ENCODE measurements around the gene MAPK8. TPM values are rescaled to one million over a fixed set of nuclear protein-coding genes. Genes with fewer than 3 reads are reported as not detected.

The MAPK8 gene
- total and polyA plus RNA-seq, 4 donors: 9.1 to 142 (median 24.2) TPM

GRCh38 chr10:48363617-48364355 lies 57.3 kb downstream of the MAPK8 start:
- no peak overlapping the region for H3K4me3 ChIP-seq
- peaks cover under 1 to 40% (median 12%) of the 10 kb centered on the region in 5 donors for H3K4me1 ChIP-seq (ENCODE audit: control insufficient read depth in 5 of 5, insufficient read depth in 5 of 5, low read length in 5 of 5)
- no peaks in the 10 kb centered on the region for H3K9me3 ChIP-seq (ENCODE audit: control insufficient read depth in 4 of 4, insufficient read depth in 3 of 4, low read length in 3 of 4)
- H3K27me3 ChIP-seq (ENCODE audit: control insufficient read depth in 3 of 3, insufficient read depth in 3 of 3, low read length in 2 of 3): no peaks in the 10 kb centered on the region
- H3K9ac ChIP-seq (ENCODE audit: insufficient read depth in 1 of 2, low read length in 2 of 2): peak overlapping the region in 1 of 2 donors; percentile 26
- ATAC-seq (ENCODE audit: insufficient read depth, low FRiP score) (no peak), DNase-seq (peak; percentile 59 to 92 (median 88))
- no peaks in the 10 kb centered on the region for H3K36me3 ChIP-seq (ENCODE audit: control insufficient read depth in 4 of 4, insufficient read depth in 4 of 4, low read length in 4 of 4)
- 25 to 37% methylated on average over 5 of the region's 5 CpGs for WGBS, 2 donors
- no peak overlapping the region for H3K27ac ChIP-seq (ENCODE audit: low read depth in 1 of 2, low read length in 1 of 2)
- TF ChIP-seq, protein P1, sequence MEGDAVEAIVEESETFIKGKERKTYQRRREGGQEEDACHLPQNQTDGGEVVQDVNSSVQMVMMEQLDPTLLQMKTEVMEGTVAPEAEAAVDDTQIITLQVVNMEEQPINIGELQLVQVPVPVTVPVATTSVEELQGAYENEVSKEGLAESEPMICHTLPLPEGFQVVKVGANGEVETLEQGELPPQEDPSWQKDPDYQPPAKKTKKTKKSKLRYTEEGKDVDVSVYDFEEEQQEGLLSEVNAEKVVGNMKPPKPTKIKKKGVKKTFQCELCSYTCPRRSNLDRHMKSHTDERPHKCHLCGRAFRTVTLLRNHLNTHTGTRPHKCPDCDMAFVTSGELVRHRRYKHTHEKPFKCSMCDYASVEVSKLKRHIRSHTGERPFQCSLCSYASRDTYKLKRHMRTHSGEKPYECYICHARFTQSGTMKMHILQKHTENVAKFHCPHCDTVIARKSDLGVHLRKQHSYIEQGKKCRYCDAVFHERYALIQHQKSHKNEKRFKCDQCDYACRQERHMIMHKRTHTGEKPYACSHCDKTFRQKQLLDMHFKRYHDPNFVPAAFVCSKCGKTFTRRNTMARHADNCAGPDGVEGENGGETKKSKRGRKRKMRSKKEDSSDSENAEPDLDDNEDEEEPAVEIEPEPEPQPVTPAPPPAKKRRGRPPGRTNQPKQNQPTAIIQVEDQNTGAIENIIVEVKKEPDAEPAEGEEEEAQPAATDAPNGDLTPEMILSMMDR (IDR thresholded peaks at IDR 0.05; ENCODE audit: control extremely low read depth, extremely low read depth): peak; percentile 53

DNA sequence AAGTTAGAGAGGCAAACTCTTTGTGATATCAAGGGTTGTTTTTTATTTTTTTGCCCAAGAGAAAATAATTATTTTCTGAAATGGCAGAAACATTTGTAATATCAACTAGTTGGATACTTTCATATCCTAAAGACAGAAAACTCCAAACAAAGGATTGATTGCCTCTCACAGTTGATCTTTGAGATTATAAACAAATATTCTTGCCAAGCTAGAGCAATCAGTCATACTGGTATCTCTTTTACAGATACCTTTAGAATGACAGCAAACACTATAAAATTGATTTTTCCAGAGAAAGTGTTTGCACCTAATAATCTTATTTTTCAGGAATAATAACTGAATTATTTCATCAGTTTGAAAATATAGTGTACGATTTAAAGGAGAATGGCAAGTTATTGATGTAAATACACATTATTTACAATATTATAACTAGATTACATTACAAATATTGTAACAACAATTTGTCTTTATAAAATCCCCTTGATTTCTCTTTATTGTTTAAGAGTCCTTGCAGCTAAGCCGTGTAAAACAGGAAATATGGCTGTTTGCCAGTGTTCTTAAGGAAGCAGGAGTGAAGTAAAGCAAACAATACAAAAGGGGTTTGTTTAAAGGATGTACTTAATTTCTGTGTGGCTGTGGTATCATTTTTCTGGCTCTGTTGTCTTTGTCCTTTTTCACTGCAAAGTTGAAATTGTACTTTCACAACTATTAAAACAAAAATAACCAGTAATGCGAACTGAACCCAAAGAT lies 58.4 kb downstream of the MAPK8 start:
- H3K27me3 ChIP-seq (ENCODE audit: control insufficient read depth in 3 of 3, insufficient read depth in 3 of 3, low read length in 2 of 3): no peaks in the 10 kb centered on the region
- 28 to 33% methylated on average over 3 of the region's 3 CpGs for WGBS, 2 donors
- H3K36me3 ChIP-seq (ENCODE audit: control insufficient read depth in 4 of 4, insufficient read depth in 4 of 4, low read length in 4 of 4): no peaks in the 10 kb centered on the region
- DNase-seq: peak in 2 of 3 donors; percentile 72 to 88
- ATAC-seq (ENCODE audit: insufficient read depth, low FRiP score): no peak
- no peaks in the 10 kb centered on the region for H3K9me3 ChIP-seq (ENCODE audit: control insufficient read depth in 4 of 4, insufficient read depth in 3 of 4, low read length in 3 of 4)
- peak overlapping the region in 1 of 2 donors; percentile 54 for H3K9ac ChIP-seq (ENCODE audit: insufficient read depth in 1 of 2, low read length in 2 of 2)
- H3K27ac ChIP-seq (ENCODE audit: low read depth in 1 of 2, low read length in 1 of 2): no peak overlapping the region
- no peak overlapping the region for H3K4me3 ChIP-seq
- TF ChIP-seq, protein P1 (IDR thresholded peaks at IDR 0.05; ENCODE audit: control extremely low read depth, extremely low read depth): no peak
- peaks cover 2 to 40% (median 12%) of the 10 kb centered on the region in 5 donors for H3K4me1 ChIP-seq (ENCODE audit: control insufficient read depth in 5 of 5, insufficient read depth in 5 of 5, low read length in 5 of 5)

DNA sequence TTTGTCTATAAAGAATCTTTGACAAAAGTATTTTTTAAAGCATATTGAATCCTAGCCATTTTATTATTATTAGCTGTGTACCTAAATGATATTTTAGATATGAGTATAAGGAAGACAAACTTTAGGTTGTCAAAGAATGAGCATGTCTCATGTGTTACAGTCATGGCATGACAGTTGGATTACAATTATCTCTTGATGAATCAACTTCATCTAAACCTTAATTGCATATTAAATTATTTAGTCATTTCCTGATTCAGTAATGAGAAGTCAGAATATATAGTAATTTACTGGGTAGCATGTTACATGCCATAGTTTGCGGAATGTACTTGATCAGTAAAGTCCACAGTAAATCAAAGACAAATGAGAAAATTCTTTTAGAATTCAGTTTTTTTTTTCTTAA lies 59.2 kb downstream of the MAPK8 start:
- TF ChIP-seq, protein P1 (IDR thresholded peaks at IDR 0.05; ENCODE audit: control extremely low read depth, extremely low read depth): no peak
- Histone ChIP-seq H3K9me3 (ENCODE audit: control insufficient read depth in 4 of 4, insufficient read depth in 3 of 4, low read length in 3 of 4) (no peaks in the 10 kb centered on the region), H3K27me3 (ENCODE audit: control insufficient read depth in 3 of 3, insufficient read depth in 3 of 3, low read length in 2 of 3) (no peaks in the 10 kb centered on the region), H3K36me3 (ENCODE audit: control insufficient read depth in 4 of 4, insufficient read depth in 4 of 4, low read length in 4 of 4) (no peaks in the 10 kb centered on the region), H3K4me3 (no peak overlapping the region), H3K9ac (ENCODE audit: insufficient read depth in 1 of 2, low read length in 2 of 2) (no peak overlapping the region), H3K4me1 (ENCODE audit: control insufficient read depth in 5 of 5, insufficient read depth in 5 of 5, low read length in 5 of 5) (peaks cover 2 to 33% (median 12%) of the 10 kb centered on the region in 5 donors), H3K27ac (ENCODE audit: low read depth in 1 of 2, low read length in 1 of 2) (no peak overlapping the region)
- WGBS, 2 donors: 96 to 98% methylated on average over 1 of the region's 1 CpG
- DNase-seq (no peak), ATAC-seq (ENCODE audit: insufficient read depth, low FRiP score) (no peak)
